HCT116 (cell line): Measurements from ENCODE around the gene HEATR5B. TPM values are rescaled to one million over a fixed set of nuclear protein-coding genes. Genes with fewer than 3 reads are reported as not detected.

Source experiments
- ATAC-seq: fragments of 200-7000 bp; cut with Tn5 transposase; 2 replicates; pipeline ENCODE4 v1.9.1; 2020; ENCODE audit warnings: mild to moderate bottlenecking, moderate library complexity
- BruUV-seq: library from RNA; stranded (reverse); fragments of 400-500 nt; replicated peaks from 2 replicates; lab custom pipeline; 2021; lab: Mats Ljungman, UMichigan
- CTCF ChIA-PET: fragments of 300-600 bp; sonication (Branson Sonifier 250); formaldehyde crosslinking; loops from one replicate; lab custom pipeline; 2021; ENCODE audit warnings: antibody characterized with exemption; lab: Charles Lee
- POLR2A ChIA-PET: fragments of 300-600, 350-600 bp; sonication (Branson Sonifier 250); formaldehyde crosslinking; loops from one replicate; lab custom pipeline; 2021; ENCODE audit warnings: antibody characterized with exemption; lab: Charles Lee
- RAD21 ChIA-PET, 2 experiments: fragments of 300-600 bp; sonication (Branson Sonifier 250); formaldehyde crosslinking; loops; one replicate each; lab custom pipeline; 2023; ENCODE audit warnings: low total read pairs in 2 of 2; ENCODE audit not compliant: uncharacterized antibody in 2 of 2, unreplicated experiment in 2 of 2, low non-redundant PET in 1 of 2; lab: Charles Lee
- DNase-seq: peaks from one replicate; pipeline ENCODE4 v3.0.0-alpha.2; 2010; ENCODE audit warnings: low read depth, low spot score
- H2AFZ ChIP-seq: fragments of 200-600 bp; shearing (Covaris generic), sonication (generic); 2 replicates; pipeline ENCODE4 v1.6.1; 2017; ENCODE audit warnings: low read depth, mixed run types, mixed read lengths, antibody characterized with exemption, low read length; ENCODE audit not compliant: poor library complexity, severe bottlenecking
- H3K27ac ChIP-seq: 2 replicates; pipeline ENCODE4 v1.5.1; 2012; ENCODE audit warnings: low read depth, low read length
- H3K27me3 ChIP-seq: fragments of 200-600 bp; sonication (generic); 2 replicates; pipeline ENCODE4 v1.6.1; 2016; ENCODE audit warnings: mixed run types, low read length, mixed read lengths; ENCODE audit not compliant: insufficient read depth
- H3K36me3 ChIP-seq, 2 experiments: fragments of 200-500 bp in 1 of 2; fragments of 200-600 bp in 1 of 2; sonication (Bioruptor generic) in 1 of 2; sonication (generic) in 1 of 2; 2 replicates each; pipeline versions ENCODE4 v1.5.1 to v1.6.1; 2014 to 2016; ENCODE audit warnings: low read length in 2 of 2, inconsistent platforms in 1 of 2, mixed read lengths in 1 of 2, mixed run types in 1 of 2; ENCODE audit not compliant: insufficient read depth in 2 of 2, control insufficient read depth in 1 of 2
- H3K4me1 ChIP-seq, 2 experiments: fragments of 200-600 bp in 1 of 2; sonication (generic) in 1 of 2; 2 replicates each; pipeline versions ENCODE4 v1.5.1 to v1.6.1; 2012 to 2017; ENCODE audit warnings: low read length in 2 of 2, inconsistent platforms in 1 of 2, mild to moderate bottlenecking in 1 of 2, mixed read lengths in 1 of 2, mixed run types in 1 of 2, moderate library complexity in 1 of 2; ENCODE audit not compliant: insufficient read depth in 2 of 2, control insufficient read depth in 1 of 2
- H3K4me2 ChIP-seq: fragments of 200-600 bp; sonication (generic); 2 replicates; pipeline ENCODE4 v1.6.1; 2017; ENCODE audit warnings: mixed run types, low read length, mixed read lengths
- H3K4me3 ChIP-seq, 2 experiments: fragments of 200-600 bp in 1 of 2; sonication (generic) in 1 of 2; replicated peaks in 1 of 2; 2 replicates each; pipeline ENCODE4 v1.5.1; 2011 to 2016; ENCODE audit warnings: low read length in 2 of 2, control low read depth in 1 of 2, low read depth in 1 of 2, mild to moderate bottlenecking in 1 of 2, mixed read lengths in 1 of 2, mixed run types in 1 of 2
- H3K79me2 ChIP-seq: fragments of 200-600 bp; sonication (generic); 2 replicates; pipeline ENCODE4 v1.6.1; 2017; ENCODE audit warnings: mild to moderate bottlenecking, mixed run types, low read length, moderate library complexity, mixed read lengths; ENCODE audit not compliant: insufficient read depth
- H3K9ac ChIP-seq: fragments of 200-600 bp; sonication (generic); 2 replicates; pipeline ENCODE4 v1.6.1; 2016; ENCODE audit warnings: low read length, mixed read lengths
- H3K9me2 ChIP-seq: fragments of 200-600 bp; sonication (generic), shearing (Covaris generic); 2 replicates; pipeline ENCODE4 v1.6.1; 2017; ENCODE audit warnings: mixed run types, mild to moderate bottlenecking, moderate library complexity; ENCODE audit not compliant: insufficient read depth
- H3K9me3 ChIP-seq, 2 experiments: fragments of 200-500 bp in 1 of 2; fragments of 200-600 bp in 1 of 2; sonication (Bioruptor generic) in 1 of 2; sonication (generic) in 1 of 2; 2 replicates each; pipeline ENCODE4 v1.6.1; 2014 to 2017; ENCODE audit warnings: low read length in 2 of 2, mixed read lengths in 2 of 2, inconsistent platforms in 1 of 2, low read depth in 1 of 2, mild to moderate bottlenecking in 1 of 2, mixed run types in 1 of 2, moderate library complexity in 1 of 2; ENCODE audit not compliant: control insufficient read depth in 1 of 2, insufficient read depth in 1 of 2
- H4K20me1 ChIP-seq: fragments of 200-600 bp; sonication (generic), shearing (Covaris generic); 2 replicates; pipeline ENCODE4 v1.6.1; 2017; ENCODE audit warnings: mixed run types, mild to moderate bottlenecking, moderate library complexity; ENCODE audit not compliant: insufficient read depth
- EGR1 ChIP-seq: IDR thresholded peaks from 2 replicates; pipeline ENCODE4 v1.6.1; 2012; ENCODE audit warnings: low read depth
- ELF1 ChIP-seq: IDR thresholded peaks from 2 replicates; pipeline ENCODE4 v1.6.1; 2012; ENCODE audit warnings: low read depth, borderline replicate concordance
- EZH2 ChIP-seq: fragments of 200-600 bp; sonication (generic); IDR thresholded peaks from 2 replicates; pipeline ENCODE4 v1.6.1; 2017; ENCODE audit warnings: antibody characterized with exemption, mixed run types
- EZH2phosphoT487 ChIP-seq: fragments of 200-600 bp; IDR thresholded peaks from 2 replicates; pipeline ENCODE4 v1.6.1; 2018; ENCODE audit warnings: antibody characterized with exemption, borderline replicate concordance
- FOSL1 ChIP-seq: IDR thresholded peaks from 2 replicates; pipeline ENCODE4 v1.6.1; 2012; ENCODE audit warnings: low read depth
- JUND ChIP-seq: IDR thresholded peaks from 2 replicates; pipeline ENCODE4 v1.6.1; 2012
- POLR2AphosphoS5 ChIP-seq: IDR thresholded peaks from 2 replicates; pipeline ENCODE4 v1.6.1; 2011; ENCODE audit warnings: mild to moderate bottlenecking, low read depth, low read length, moderate library complexity
- RAD21 ChIP-seq: IDR thresholded peaks from 2 replicates; pipeline ENCODE4 v1.6.1; 2012; ENCODE audit warnings: low read depth, mild to moderate bottlenecking
- SIN3A ChIP-seq: IDR thresholded peaks from 2 replicates; pipeline ENCODE4 v1.6.1; 2012; ENCODE audit warnings: low read depth
- SP1 ChIP-seq: IDR thresholded peaks from 2 replicates; pipeline ENCODE4 v1.6.1; 2012; ENCODE audit warnings: low read depth
- SRF ChIP-seq: IDR thresholded peaks from 2 replicates; pipeline ENCODE4 v1.6.1; 2012; ENCODE audit warnings: low read depth
- TCF7L2 ChIP-seq: IDR thresholded peaks from 2 replicates; pipeline ENCODE4 v1.7.0; 2011; ENCODE audit warnings: borderline replicate concordance, inconsistent platforms; ENCODE audit not compliant: insufficient read depth, insufficient read length; ENCODE audit errors: extremely low read depth
- YY1 ChIP-seq: IDR thresholded peaks from 2 replicates; pipeline ENCODE4 v1.6.1; 2011; ENCODE audit warnings: low read length, low read depth, moderate library complexity, mild to moderate bottlenecking; ENCODE audit not compliant: insufficient replicate concordance; ENCODE audit errors: extremely low read depth
- ZFX ChIP-seq: fragments of 450-650 bp; IDR thresholded peaks from 2 replicates; pipeline ENCODE4 v1.6.1; 2017
- ZNF274 ChIP-seq: fragments of 200-500 bp; sonication (Bioruptor generic); IDR thresholded peaks from 2 replicates; pipeline ENCODE4 v1.6.1; 2014; ENCODE audit warnings: mild to moderate bottlenecking, low read depth, low read length, inconsistent platforms
- intact Hi-C: fragments of 100-400 bp; cut with micrococcal nuclease; formaldehyde crosslinking; loops from 2 replicates; pipeline ENCODE4 v1.10.0; 2022
- total RNA-seq: library from RNA; stranded (reverse); gene quantifications from one replicate; pipeline ENCODE4 v1.2.1, GENCODE V29; 2021; ENCODE audit not compliant: unreplicated experiment
- TF ChIP-seq, protein P1 (sequence below): IDR thresholded peaks from 2 replicates; pipeline ENCODE4 v1.6.1; 2011; ENCODE audit warnings: mild to moderate bottlenecking, low read length, moderate library complexity; ENCODE audit not compliant: insufficient replicate concordance; ENCODE audit errors: extremely low read depth
- TF ChIP-seq, protein P2 (sequence below): IDR thresholded peaks from 2 replicates; pipeline ENCODE4 v1.6.1; 2012
- TF ChIP-seq, protein P3 (sequence below), 3 experiments: fragments of 200-600 bp in 1 of 3; sonication (generic) in 1 of 3; IDR thresholded peaks in 2 of 3; conservative IDR thresholded peaks in 1 of 3; 2 replicates each; pipeline ENCODE4 v1.5.1; 2012 to 2017; ENCODE audit warnings: low read depth in 2 of 3, low read length in 2 of 3, antibody characterized with exemption in 1 of 3, borderline replicate concordance in 1 of 3, control low read depth in 1 of 3, mild to moderate bottlenecking in 1 of 3, mixed read lengths in 1 of 3, mixed run types in 1 of 3, moderate library complexity in 1 of 3; ENCODE audit not compliant: insufficient read depth in 1 of 3
- TF ChIP-seq, protein P4 (sequence below): IDR thresholded peaks from 2 replicates; pipeline ENCODE4 v1.6.1; 2012

The HEATR5B gene
- total RNA-seq, 1 experiment from 2014 or later = 10.6 TPM

DNA sequence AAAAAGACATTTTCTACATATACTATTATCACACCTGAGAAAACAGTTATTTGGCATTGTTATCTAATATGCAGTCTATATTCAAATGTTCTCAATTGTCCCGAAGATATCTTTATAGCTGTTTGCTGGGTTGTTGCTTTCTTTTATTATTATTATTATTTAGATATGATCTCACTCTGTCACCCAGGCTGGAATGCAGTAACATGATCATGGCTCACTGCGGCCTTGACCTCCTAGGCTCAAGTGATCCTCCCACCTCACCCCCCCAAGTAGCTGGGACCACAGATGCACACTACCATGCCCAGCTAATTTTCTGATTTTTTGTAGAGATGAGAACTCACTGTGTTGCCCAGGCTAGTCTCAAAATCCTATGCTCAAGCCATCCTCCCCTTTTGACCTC is 20.0 kb upstream of the HEATR5B start:
- Histone ChIP-seq H2AFZ (no peak overlapping the region), H3K36me3 (peaks cover 8 to 14% of the 10 kb centered on the region in 2 experiments), H3K27me3 (no peaks in the 10 kb centered on the region), H3K9ac (no peak overlapping the region), H3K9me3 (no peaks in the 10 kb centered on the region), H3K79me2 (no peaks in the 10 kb centered on the region), H3K4me3 (peak overlapping the region in 1 of 2 experiments; percentile 32; a peak in 1 of 4 replicates), H3K4me1 (peaks cover 13 to 23% of the 10 kb centered on the region in 2 experiments), H3K4me2 (peak overlapping the region; percentile 65), H3K27ac (peak overlapping the region; percentile 20; the same call in 1 of the 2 replicates), H4K20me1 (no peaks in the 10 kb centered on the region), H3K9me2 (no peaks in the 10 kb centered on the region)
- no TSS peak for BruUV-seq
- DNase-seq (no peak), ATAC-seq (peak; percentile 37)
- intact Hi-C loops = no loop called here
- TF ChIP-seq EZH2phosphoT487 (no peak), YY1 (no peak), TCF7L2 (no peak), EGR1 (no peak), EZH2 (no peak), ZFX (no peak), SRF (no peak), ELF1 (no peak), SIN3A (no peak), ZNF274 (no peak), POLR2AphosphoS5 (no peak), JUND (no peak), SP1 (no peak), FOSL1 (no peak), RAD21 (no peak)
- TF ChIP-seq, protein P1, sequence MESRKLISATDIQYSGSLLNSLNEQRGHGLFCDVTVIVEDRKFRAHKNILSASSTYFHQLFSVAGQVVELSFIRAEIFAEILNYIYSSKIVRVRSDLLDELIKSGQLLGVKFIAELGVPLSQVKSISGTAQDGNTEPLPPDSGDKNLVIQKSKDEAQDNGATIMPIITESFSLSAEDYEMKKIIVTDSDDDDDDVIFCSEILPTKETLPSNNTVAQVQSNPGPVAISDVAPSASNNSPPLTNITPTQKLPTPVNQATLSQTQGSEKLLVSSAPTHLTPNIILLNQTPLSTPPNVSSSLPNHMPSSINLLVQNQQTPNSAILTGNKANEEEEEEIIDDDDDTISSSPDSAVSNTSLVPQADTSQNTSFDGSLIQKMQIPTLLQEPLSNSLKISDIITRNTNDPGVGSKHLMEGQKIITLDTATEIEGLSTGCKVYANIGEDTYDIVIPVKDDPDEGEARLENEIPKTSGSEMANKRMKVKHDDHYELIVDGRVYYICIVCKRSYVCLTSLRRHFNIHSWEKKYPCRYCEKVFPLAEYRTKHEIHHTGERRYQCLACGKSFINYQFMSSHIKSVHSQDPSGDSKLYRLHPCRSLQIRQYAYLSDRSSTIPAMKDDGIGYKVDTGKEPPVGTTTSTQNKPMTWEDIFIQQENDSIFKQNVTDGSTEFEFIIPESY = no peak
- TF ChIP-seq, protein P2, sequence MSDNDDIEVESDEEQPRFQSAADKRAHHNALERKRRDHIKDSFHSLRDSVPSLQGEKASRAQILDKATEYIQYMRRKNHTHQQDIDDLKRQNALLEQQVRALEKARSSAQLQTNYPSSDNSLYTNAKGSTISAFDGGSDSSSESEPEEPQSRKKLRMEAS = no peak
- TF ChIP-seq, protein P3, sequence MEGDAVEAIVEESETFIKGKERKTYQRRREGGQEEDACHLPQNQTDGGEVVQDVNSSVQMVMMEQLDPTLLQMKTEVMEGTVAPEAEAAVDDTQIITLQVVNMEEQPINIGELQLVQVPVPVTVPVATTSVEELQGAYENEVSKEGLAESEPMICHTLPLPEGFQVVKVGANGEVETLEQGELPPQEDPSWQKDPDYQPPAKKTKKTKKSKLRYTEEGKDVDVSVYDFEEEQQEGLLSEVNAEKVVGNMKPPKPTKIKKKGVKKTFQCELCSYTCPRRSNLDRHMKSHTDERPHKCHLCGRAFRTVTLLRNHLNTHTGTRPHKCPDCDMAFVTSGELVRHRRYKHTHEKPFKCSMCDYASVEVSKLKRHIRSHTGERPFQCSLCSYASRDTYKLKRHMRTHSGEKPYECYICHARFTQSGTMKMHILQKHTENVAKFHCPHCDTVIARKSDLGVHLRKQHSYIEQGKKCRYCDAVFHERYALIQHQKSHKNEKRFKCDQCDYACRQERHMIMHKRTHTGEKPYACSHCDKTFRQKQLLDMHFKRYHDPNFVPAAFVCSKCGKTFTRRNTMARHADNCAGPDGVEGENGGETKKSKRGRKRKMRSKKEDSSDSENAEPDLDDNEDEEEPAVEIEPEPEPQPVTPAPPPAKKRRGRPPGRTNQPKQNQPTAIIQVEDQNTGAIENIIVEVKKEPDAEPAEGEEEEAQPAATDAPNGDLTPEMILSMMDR (IDR thresholded peaks at IDR 0.05 in 2 of 3, conservative IDR thresholded peaks at IDR 0.05 in 1 of 3; ENCODE audit: borderline replicate concordance in 1 of 3, insufficient read depth in 1 of 3, low read depth in 2 of 3, low read length in 2 of 3) = no peak
- TF ChIP-seq, protein P4, sequence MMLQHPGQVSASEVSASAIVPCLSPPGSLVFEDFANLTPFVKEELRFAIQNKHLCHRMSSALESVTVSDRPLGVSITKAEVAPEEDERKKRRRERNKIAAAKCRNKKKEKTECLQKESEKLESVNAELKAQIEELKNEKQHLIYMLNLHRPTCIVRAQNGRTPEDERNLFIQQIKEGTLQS = no peak
- ChIA-PET POLR2A (no interaction called here), CTCF (interaction anchor here (1.0 kb wide), 1 partner anchor 319 kb away, joined by 3 read pairs; no protein-coding TSS in a partner anchor), RAD21 (no interaction called here)
